GM18526 (cell line): ENCODE measurements around the gene ARHGAP33.

Experiments used
- POLR2A ChIP-seq: IDR thresholded peaks from 3 replicates; pipeline ENCODE4 v1.6.1; 2011; ENCODE audit not compliant: insufficient read length; ENCODE audit errors: extremely low read depth

The ARHGAP33 gene

DNA sequence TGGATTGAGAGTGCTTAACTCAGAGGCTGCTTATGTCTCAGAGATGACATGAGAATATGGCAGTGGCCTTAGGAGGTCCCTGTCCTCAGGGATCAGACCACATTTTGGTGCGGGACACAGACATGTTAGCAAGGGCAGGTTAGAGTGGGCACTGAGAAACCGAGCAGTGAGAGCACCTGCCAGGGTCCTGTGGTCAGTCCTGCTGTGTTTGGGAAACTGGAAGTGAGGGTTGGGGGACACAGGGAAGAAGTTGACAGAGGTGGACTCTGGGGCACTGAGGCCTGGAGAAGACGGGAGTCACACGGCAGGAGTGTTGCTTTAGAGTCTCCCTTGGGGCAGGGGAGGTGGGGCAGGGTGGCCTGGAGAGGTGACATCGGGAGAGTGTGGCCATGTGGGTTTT is 40.5 kb upstream of the ARHGAP33 start:
- TF ChIP-seq POLR2A, result no peak

DNA sequence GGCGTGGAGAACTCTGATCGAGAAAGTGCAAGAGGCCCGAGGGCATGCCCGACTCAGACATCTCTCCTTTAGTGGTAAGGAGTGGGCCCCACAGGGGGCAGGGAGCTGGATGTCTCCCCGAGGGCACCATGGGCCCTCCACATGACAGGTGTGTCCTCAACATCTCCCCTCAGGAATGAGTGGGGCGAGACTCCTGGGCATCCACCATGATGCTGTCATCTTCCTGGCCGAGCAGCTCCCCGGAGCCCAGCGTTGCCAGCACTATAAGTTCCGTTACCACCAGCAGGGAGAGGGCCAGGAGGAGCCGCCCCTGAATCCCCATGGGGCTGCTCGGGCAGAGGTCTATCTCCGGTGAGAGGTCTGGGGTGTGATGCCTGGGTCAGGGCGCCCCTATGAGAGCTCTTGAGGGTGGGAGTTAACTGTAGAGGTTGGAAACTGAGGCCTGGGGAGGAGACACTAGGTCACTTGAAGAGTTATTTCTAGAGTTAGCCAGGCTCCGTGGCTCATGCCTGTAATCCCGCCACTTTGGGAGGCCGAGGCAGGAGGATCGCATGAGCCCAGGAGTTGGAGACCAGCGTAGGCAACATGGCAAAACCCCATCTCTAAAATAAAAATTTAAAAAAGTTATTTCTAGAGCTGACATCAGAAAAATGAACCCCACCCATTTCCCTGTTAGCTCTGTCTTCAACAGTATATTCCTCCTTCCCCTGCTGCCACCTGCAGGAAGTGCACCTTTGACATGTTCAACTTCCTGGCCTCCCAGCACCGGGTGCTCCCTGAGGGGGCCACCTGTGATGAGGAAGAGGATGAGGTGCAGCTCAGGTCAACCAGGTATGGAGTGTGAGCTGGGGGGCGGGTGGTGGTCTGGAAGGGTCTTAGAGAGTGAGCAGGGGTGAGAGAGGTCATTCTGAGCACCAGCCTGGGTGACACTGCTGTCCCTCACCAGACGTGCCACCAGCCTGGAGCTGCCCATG is 38.2 kb upstream of the ARHGAP33 start:
- no peak for TF ChIP-seq POLR2A

DNA sequence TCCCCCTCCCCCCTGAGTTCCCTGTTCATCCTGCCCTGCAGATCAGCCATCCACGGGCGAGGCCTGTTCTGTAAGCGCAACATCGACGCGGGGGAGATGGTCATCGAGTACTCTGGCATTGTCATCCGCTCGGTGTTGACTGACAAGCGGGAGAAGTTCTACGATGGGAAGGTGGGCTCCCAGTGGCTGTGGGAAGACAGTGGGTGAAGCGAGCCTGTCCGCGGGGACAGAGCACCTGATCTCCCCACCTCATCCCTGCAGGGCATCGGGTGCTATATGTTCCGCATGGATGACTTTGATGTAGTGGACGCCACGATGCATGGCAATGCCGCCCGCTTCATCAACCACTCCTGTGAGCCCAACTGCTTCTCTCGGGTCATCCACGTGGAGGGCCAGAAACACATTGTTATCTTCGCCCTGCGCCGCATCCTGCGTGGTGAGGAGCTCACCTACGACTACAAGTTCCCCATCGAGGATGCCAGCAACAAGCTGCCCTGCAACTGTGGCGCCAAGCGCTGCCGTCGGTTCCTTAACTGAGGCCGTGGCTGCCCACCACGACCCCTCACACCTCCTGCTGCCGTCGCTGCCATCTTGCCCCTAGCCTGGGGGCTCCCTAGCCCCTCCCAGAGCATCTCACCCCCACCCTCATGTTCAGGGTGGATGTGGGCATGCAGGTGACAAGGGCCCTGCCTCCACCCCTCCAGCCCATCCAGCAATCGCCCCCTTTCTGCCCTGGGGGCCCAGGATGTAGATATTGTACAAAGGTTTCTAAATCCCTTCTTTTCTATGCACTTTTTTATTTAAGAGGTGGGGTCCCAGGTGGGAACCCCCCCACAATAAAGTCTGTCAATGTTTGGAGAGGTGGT is 37.1 kb upstream of the ARHGAP33 start:
- no peak for TF ChIP-seq POLR2A

DNA sequence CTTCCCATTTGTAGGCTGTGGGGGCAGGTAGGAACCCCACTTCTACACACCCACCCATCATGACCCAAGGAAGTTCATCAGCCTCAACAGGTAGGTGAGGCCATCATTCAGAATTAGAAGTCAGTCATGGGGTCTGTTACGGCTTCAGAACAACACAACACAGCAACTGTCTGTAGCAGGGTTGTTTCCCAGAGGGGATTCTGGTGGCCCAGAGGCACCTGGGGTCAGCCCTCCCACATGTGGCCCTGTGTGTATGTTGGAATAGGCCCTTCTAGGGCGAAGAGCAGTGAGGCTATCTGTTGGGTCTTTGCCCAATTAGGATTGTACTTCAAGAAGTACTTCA is 36.5 kb upstream of the ARHGAP33 start:
- no peak for TF ChIP-seq POLR2A

DNA sequence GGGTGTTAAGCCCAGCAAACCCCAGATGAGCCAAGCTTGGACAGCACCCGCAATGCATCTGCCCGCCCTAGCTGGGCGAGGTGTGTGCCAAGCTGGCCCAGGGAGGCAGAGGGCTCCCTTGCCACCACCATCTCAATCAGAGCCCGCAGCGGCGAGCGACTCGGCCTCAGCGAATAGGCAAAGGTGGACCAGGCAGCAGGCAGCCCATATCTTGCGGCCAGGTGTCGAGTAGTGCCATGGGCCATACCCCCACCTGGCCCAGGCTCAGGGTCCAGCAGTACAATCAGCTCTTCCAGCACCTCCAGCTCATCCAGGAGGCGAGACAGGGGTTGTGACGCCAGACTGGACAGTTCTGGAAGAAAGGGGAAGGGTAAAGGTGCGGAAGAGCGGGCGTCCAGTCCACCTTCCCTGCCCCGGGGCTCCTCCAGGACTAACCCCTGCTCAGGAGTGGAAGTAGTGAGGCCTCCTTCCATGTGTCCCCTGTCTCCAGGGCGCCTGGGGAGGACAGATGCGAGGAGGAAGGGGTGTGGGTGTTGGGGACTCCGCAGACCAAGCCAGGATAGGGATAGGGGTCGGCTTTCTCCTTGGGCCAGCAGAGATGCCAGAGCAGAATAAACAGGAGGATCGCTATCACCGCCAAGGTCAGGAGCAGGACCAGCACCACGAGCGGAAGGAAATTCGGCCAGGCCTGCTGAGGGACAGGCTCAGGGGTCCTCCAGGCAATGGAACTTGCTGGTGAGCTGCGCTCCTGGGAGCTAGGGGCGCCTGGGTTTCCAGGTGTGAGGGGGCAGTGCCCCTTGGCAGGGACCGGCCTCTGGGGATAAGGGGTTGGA is 35.9 kb upstream of the ARHGAP33 start:
- no peak for TF ChIP-seq POLR2A

DNA sequence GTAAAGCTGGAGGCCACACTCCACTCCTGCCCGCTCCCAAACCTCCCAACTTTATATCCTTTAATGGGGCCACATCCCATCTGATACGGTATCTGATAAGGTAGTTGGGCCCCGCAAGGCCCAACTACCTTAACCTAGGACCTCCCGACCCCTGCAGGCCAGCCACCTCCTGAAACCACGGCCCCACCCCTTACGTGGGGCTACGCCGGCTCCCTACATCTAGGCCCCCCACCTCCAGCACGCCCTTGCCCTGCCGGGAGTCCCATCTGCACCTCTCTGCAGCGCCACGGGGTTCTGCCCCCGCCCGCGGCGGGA is 35.3 kb upstream of the ARHGAP33 start:
- TF ChIP-seq POLR2A, result no peak

DNA sequence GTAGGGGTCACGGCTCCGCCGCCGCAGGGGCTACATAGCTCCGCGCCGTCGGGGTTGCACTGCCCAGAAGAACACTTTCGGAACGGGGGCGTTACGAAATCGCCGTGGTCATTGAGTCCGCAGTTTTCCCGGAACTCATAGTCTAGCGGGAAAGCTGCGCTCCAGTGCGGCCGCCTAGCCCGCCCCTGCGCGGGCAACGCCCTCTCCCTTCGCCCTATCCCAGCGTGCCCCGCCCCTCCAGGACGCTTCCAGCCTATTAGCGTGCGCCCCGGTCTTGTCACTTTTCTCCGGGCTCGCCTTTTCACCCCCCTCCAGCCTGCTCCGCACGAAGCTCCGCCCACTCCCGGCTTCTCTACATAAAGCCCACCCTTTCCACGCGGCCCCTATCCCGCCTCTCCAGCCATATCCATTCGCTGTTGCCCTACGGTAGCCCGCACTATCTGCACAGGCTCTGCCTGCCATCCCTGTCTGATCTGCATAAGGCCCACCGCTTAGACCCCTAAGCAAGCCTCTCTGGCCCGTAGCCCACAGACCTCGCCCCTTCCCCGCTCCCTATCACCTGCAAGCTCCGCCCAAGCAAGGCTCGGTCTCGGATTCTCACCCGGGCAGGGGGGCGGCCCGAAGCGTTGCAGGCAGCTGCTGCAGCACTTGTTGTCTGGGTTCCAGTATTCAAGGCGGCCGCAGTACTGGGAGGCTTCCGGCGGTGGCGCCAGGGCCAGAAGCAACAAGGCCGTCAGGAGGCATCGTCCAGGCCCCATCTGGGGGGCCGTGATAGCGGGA is 34.8 kb upstream of the ARHGAP33 start:
- peak; percentile 70 for TF ChIP-seq POLR2A

DNA sequence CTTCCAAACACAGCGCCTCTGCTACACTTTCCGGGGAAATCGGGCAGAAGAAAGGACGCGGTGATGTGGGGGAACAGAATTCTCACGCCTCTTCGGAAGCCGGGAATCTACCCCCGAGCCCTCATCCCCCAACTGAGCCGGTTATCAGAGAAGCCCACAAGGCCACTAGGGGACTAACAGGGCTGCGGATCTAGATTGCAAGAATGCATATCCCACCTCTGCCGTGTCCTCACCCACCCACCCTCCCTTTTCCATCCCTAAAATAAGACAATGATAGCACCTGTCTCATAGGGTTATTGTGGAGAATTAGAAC is 34.2 kb upstream of the ARHGAP33 start:
- no peak for TF ChIP-seq POLR2A

DNA sequence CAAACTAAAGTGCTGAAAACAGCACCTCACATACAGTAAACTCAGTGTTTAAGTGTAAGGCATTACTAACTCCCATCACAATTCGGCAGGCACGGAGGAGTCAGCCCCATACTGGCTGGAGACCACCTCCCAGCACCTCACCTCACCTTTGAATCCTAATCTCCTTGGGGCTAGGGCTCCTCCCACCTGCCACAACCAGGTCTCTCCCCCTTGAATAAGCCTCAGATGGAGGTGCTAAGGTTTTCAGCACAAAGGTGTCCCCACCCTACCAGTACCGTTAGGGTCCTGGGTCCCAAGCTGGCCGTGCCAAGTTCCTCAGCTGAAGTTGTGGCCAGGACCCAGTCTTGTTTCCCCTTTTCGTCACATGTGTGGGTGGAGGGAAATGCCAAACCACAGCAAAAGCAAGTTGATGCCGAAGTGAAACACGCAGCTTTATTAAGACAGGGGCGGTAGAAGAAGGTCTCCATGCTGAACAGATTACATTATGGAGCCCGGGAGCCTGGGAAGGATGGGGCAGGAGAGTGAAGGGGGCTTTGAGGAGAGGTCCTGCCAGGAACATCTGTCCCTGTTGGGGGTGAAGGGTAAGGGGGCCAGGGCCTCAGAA is 33.1 kb upstream of the ARHGAP33 start, which contains the start of gene IGFLR1:
TSS of gene IGFLR1 (minus strand) at position 332 of the 604 bp plus-strand sequence. CDS start 1,272 bp downstream, outside the sequence.
- peak; percentile 55 for TF ChIP-seq POLR2A

DNA sequence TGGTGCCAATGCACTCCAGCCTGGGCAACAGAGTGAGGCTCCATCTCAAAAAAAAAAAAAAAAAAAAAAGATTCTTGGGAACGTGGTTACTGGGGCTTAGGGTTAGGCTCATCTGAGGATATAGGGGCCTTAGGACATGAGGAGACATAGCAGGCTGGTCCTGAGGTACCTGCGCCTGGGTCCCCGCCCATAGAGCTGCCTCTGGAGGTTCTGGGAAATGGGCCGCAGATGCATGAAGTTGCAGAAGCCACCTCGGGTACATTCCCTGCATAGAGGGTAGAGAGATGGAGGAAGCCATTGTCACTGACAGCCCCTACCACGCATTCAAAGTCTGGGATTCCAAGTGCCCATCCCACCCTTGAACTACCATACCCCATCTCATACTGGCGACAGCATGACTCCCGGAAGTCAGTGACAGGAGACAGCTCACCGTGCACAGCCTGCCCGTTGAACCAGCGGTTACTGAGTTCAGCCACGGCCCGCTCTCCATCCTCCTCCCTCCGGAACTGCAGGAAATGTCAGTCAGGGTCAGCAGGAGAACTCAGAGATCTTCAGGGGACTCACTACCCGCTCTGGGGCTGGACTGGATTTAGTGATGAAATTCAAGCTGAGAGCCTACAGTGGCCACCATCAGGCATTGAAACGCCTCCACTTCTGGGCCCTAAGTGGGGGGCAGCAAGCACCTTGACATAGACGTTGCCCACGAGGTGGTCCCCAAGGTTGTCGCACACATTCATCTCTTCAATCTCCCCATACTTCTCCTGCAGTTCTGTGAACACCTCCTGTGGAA is 31.5 kb upstream of the ARHGAP33 start:
- TF ChIP-seq POLR2A, result no peak

DNA sequence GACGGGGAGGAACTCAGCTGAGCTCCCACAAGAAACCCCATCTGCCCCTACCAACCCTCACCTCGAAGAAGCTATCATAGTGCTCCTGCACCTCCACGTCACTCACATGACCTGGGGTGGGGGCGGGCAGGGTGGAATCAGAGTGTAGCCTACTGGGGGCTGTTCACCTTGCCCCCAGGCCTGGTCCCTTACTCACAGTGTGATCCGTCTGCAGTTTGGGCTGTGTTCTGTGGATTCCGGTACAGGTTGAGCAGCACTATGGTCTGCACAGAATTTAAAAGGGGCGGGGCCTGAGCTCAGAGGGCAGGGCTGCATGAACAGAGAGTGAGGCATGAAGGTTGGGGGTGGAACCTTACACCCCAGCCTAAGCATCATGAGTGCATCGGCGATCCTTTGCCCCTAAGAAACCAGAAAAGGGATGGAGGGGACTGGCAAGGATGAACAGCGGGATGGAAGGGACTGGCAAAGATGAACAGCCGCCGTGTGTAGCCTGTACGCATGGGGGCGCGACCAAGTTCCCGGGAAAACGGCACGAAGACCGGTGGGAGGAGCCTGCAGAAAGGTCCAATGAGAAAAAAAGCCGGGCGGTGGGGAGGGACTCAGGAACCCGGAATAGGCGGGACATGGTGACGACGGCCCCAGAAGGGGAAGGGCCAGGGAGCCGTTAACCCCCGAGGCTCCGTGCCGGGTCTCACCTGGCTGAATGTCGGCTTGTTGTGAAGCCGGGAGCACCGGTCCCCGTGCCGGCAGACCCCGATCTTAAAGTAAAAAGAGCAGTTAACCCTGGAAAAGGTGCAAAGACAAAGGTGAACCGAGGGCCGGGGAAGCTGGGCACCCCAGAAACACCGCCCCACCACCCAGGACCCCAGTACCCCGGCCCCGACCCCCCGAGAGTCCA is 30.7 kb upstream of the ARHGAP33 start:
- TF ChIP-seq POLR2A, result peak; percentile 94

DNA sequence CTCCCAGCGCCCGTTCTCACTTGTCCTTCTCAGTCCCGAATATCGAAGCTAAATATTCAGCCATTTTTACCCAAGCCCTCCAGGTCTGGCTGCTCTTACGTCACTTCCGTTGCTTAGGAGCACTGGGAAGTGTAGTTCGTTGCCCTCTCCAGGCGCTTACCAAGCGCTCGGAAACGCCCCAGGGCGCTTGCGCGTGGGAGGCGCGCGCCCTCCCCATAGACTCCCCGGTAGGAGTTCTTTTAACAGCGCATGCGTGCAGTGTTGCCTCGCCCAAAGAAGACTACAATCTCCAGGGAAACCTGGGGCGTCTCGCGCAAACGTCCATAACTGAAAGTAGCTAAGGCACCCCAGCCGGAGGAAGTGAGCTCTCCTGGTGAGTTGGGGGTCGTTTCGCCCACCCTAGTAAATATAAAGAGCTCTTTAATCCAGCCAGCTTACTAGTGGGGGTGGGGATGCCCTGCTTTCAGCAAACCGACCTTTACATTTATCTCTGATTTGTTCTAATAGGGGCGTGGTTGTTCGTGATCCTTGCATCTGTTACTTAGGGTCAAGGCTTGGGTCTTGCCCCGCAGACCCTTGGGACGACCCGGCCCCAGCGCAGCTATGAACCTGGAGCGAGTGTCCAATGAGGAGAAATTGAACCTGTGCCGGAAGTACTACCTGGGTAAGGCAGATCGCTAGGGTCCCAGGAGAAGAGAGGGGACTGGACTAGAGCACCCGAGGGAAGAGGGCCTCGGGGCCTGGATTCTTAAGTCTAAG is 29.9 kb upstream of the ARHGAP33 start, which contains the start of the genes PSENEN and U2AF1L4:
TSS of gene PSENEN (plus strand) at position 324 of the 759 bp plus-strand sequence. CDS start at position 604, 280 bp downstream.
TSS of gene U2AF1L4 (minus strand) at position 91 of the 759 bp plus-strand sequence. CDS start at position 64, 27 bp downstream.
- peak; percentile 8 for TF ChIP-seq POLR2A

DNA sequence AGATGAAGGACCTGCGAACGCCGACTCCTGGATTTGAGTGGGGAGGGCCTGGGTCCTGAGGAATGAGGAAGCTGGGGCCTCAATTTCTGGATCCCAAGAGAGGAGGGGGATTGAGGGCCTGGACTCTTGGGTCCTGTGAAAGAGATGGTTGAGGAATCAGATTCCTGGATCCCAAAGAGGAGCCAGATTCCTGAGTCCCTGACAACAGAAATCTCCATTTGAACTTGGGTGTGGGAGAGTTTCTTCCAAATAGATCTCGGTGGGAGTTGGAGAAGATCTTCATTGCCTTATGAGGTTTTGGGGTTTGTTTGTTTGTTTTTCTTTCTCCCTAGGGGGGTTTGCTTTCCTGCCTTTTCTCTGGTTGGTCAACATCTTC is 29.3 kb upstream of the ARHGAP33 start:
- no peak for TF ChIP-seq POLR2A
